Ovary (tissue), 9 donors: ENCODE data around the gene MAPRE3. TPM values are rescaled to one million over a fixed set of nuclear protein-coding genes. Genes with fewer than 3 reads are reported as not detected.

Experiments
- DNase-seq, 5 donors: peaks; one replicate each; pipeline ENCODE4 v3.0.0-alpha.2; 2019 to 2020
- H3K27ac ChIP-seq, 2 donors: fragments of 200-600 bp; one replicate each; pipeline versions ENCODE4 v1.5.1 to v1.8.0; 2019 to 2022
- H3K27me3 ChIP-seq: fragments of 200-600 bp; one replicate; pipeline ENCODE4 v1.8.0; 2022
- H3K36me3 ChIP-seq: fragments of 200-600 bp; sonication (generic); one replicate; pipeline ENCODE4 v1.5.1; 2019
- H3K4me1 ChIP-seq: one replicate; pipeline ENCODE4 v1.8.1; 2013; ENCODE audit warnings: mild to moderate bottlenecking, moderate library complexity; ENCODE audit not compliant: insufficient read depth
- H3K4me3 ChIP-seq: fragments of 200-600 bp; sonication (generic); one replicate; pipeline ENCODE4 v1.5.1; 2017
- H3K9me3 ChIP-seq, 2 donors: fragments of 200-600 bp in 1 of 2; sonication (generic) in 1 of 2; one replicate each; pipeline versions ENCODE4 v1.5.1 to v1.8.1; 2013 to 2019; ENCODE audit warnings: mild to moderate bottlenecking in 1 of 2, moderate library complexity in 1 of 2
- CTCF ChIP-seq, 3 donors: fragments of 450-650 bp in 2 of 3; fragments of 200-600 bp in 1 of 3; IDR thresholded peaks; one replicate each; pipeline versions ENCODE4 v1.5.1 to v1.8.0; 2016 to 2022; ENCODE audit warnings: antibody characterized with exemption in 3 of 3, mild to moderate bottlenecking in 1 of 3
- EP300 ChIP-seq: sonication (generic); formaldehyde crosslinking; IDR thresholded peaks from one replicate; pipeline ENCODE4 v1.6.1; 2017; ENCODE audit warnings: antibody characterized with exemption
- POLR2A ChIP-seq: fragments of 450-650 bp; IDR thresholded peaks from one replicate; pipeline ENCODE4 v1.6.1; 2017; ENCODE audit warnings: antibody characterized with exemption, mild to moderate bottlenecking, moderate library complexity
- WGBS, 3 donors: extraction: QIAGEN DNeasy Blood & Tissue Kit in 1 of 3; methylation state at CpG; one replicate each; pipeline versions ENCODE4 v1.1.5 to v1.1.7; 2013 to 2017; 5-methylcytosine and 5-hydroxymethylcytosine counted together
- intact Hi-C, 4 donors: fragments of 100-400 bp; cut with DNase I; formaldehyde crosslinking; loops; one replicate each; pipeline versions ENCODE4 v1.11.0 to v1.15.1; 2022 to 2023
- polyA plus RNA-seq, 2 donors: library from polyadenylated mRNA; stranded (reverse); fragments of 200-250 nt in 1 of 2; fragments of 350-450 nt in 1 of 2; fragmentation: Illumina TruSeq in 1 of 2; extraction: RNeasy Lipid Tissue Mini Kit (QIAGEN cat#74804) in 1 of 2; gene quantifications; one replicate each; pipeline ENCODE4 v1.2.3, GENCODE V29; 2013 to 2014
- total RNA-seq, 7 donors: library from RNA; depleted of rRNA in 2 of 7; stranded (reverse); fragments of >200 nt in 2 of 7; fragmentation: NEBNext Ultra II Directional in 3 of 7; extraction: Animal tissue kit (Norgen Biotek cat#: 25700) in 3 of 7; gene quantifications; one replicate each; pipeline versions ENCODE4 v1.1.0 to v1.2.4, GENCODE V29; 2016 to 2023
- donor health status: DM: no; HTN: no; CAD: no; lungs with moderate emphysema.
- donor health status: DM: no; HTN: no; CAD: no.
- donor health status: Bipolar disorder and iron deficiency.
- donor health status: DM: yes; HTN: yes; CAD: no.
- donor health status: DM: no; HTN: no; CAD: no.
- donor health status: DM: yes; HTN: yes; CAD: no.

Gene MAPRE3
- total and polyA plus RNA-seq, 9 donors = 23.8 to 51.8 (median 34.3) TPM

GRCh38 chr2:26934335-26934724 lies 36.1 kb upstream of the MAPRE3 start:
- whole genome bisulfite sequencing, 3 donors = 86 to 94% (median 92%) methylated on average over 10 of the region's 10 CpGs
- H3K27ac ChIP-seq = no peak overlapping the region
- no peaks in the 10 kb centered on the region for H3K4me1 ChIP-seq
- no peaks in the 10 kb centered on the region for H3K36me3 ChIP-seq
- TF ChIP-seq CTCF (IDR thresholded peaks at IDR 0.05) (no peak), POLR2A (no peak), EP300 (no peak)
- H3K4me3 ChIP-seq = no peak overlapping the region
- no peaks in the 10 kb centered on the region for H3K9me3 ChIP-seq
- no peaks in the 10 kb centered on the region for H3K27me3 ChIP-seq
- intact Hi-C loops = no loop called here
- no peak for DNase-seq

GRCh38 chr2:26934985-26935384 lies 35.5 kb upstream of the MAPRE3 start:
- 78 to 86% (median 78%) methylated on average over 3 of the region's 3 CpGs for WGBS, 3 donors
- DNase-seq = no peak

GRCh38 chr2:26936855-26937254 lies 33.6 kb upstream of the MAPRE3 start:
- Histone ChIP-seq H3K9me3 (no peaks in the 10 kb centered on the region), H3K4me3 (no peak overlapping the region), H3K4me1 (no peaks in the 10 kb centered on the region), H3K27me3 (no peaks in the 10 kb centered on the region), H3K36me3 (no peaks in the 10 kb centered on the region), H3K27ac (no peak overlapping the region)
- intact Hi-C loops = no loop called here
- TF ChIP-seq POLR2A = no peak
- no peak for TF ChIP-seq CTCF (IDR thresholded peaks at IDR 0.05)
- 58 to 71% (median 67%) methylated on average over 5 of the region's 5 CpGs for WGBS, 3 donors
- no peak for DNase-seq

More at GRCh38 chr2:26934985-26935384, 35.5 kb upstream of the MAPRE3 start:
- no peaks in the 10 kb centered on the region for H3K9me3 ChIP-seq
- intact Hi-C loops = no loop called here
- TF ChIP-seq POLR2A (no peak), CTCF (IDR thresholded peaks at IDR 0.05) (no peak), EP300 (no peak)
- H3K4me3 ChIP-seq = no peak overlapping the region
- no peaks in the 10 kb centered on the region for H3K27me3 ChIP-seq
- H3K27ac ChIP-seq = no peak overlapping the region
- H3K4me1 ChIP-seq = no peaks in the 10 kb centered on the region
- H3K36me3 ChIP-seq = no peaks in the 10 kb centered on the region

DNA sequence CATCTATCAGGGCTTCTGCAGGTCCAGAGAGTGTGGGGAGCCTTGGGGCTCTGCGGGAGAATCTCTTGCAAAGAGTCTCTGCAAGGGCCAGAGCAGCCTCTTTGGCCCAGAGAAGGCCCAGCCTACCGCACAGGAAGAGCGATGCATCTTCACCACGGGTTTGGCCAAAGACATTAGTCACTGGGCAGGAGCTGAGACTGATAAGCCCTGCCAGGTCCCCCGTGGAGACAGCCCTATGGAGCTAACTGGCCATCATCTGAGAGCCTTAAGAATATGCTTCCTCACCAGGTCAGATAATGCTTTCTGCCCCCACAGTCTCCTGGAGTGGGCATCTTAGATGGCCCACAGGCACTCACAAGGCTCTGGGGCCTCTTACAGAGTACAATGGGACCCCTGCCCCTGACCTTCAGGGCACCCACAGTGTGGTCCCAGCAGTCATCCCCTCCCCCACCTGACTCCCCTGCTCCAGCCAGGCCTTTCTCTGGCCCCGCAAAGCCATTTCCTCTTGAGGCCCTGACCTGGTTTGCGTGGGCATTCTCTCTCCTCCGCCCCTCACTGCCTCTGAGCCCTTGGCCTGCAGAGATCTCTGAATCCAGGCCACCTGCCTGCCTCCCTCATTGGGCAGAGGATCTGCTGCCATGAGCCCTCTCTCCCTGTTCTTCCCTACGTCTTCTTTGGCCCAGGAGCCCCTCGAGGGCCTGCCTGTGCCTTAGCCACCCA lies 31.9 kb upstream of the MAPRE3 start:
- Histone ChIP-seq H3K4me1 (no peaks in the 10 kb centered on the region), H3K36me3 (no peaks in the 10 kb centered on the region), H3K9me3 (no peaks in the 10 kb centered on the region), H3K27me3 (no peaks in the 10 kb centered on the region), H3K27ac (no peak overlapping the region), H3K4me3 (no peak overlapping the region)
- 79 to 83% (median 81%) methylated on average over 10 of the region's 10 CpGs for WGBS, 3 donors
- TF ChIP-seq EP300 = no peak
- no peak for TF ChIP-seq POLR2A
- TF ChIP-seq CTCF (IDR thresholded peaks at IDR 0.05) = no peak
- DNase-seq = no peak
- intact Hi-C loops = no loop called here
